NCI-H1092 (cell line): ENCODE results near the gene MRPL36.

Experiments
- DNase-seq: peaks from one replicate; lab custom pipeline; 2025; lab: John Stamatoyannopoulos, UW

MRPL36 gene

GRCh38 chr5:1749346-1750124 is 50.1 kb downstream of the MRPL36 start:
- DNase-seq: no peak

GRCh38 chr5:1748845-1749244 is 50.8 kb downstream of the MRPL36 start:
- DNase-seq: no peak
